Upper lobe of left lung (tissue), 6 donors: ENCODE measurements around the gene UBE2E1. TPM values are rescaled to one million over a fixed set of nuclear protein-coding genes. Genes with fewer than 3 reads are reported as not detected.

ENCODE experiments used
- ATAC-seq, 2 donors: fragments of 200-7000 bp; cut with Tn5 transposase; one replicate each; pipeline ENCODE4 v1.9.1; 2022; ENCODE audit warnings: mild to moderate bottlenecking in 2 of 2, moderate library complexity in 2 of 2; ENCODE audit not compliant: low FRiP score in 2 of 2
- DNase-seq, 2 donors: peaks; one replicate each; pipeline ENCODE4 v3.0.0-alpha.2; 2019 to 2020
- H3K27ac ChIP-seq, 4 donors: fragments of 200-600 bp; sonication (generic); one replicate each; pipeline ENCODE4 v1.5.1; 2016 to 2019
- H3K27me3 ChIP-seq, 4 donors: fragments of 200-600 bp; sonication (generic); one replicate each; pipeline ENCODE4 v1.5.1; 2017 to 2019
- H3K36me3 ChIP-seq, 4 donors: fragments of 200-600 bp; sonication (generic); one replicate each; pipeline ENCODE4 v1.5.1; 2016 to 2019
- H3K4me1 ChIP-seq, 4 donors: fragments of 200-600 bp; sonication (generic); one replicate each; pipeline ENCODE4 v1.5.1; 2018 to 2019
- H3K4me3 ChIP-seq, 4 donors: fragments of 200-600 bp; sonication (generic); one replicate each; pipeline ENCODE4 v1.5.1; 2017 to 2019; ENCODE audit warnings: mild to moderate bottlenecking in 2 of 4, moderate library complexity in 1 of 4
- H3K9me3 ChIP-seq, 4 donors: fragments of 200-600 bp; sonication (generic); one replicate each; pipeline ENCODE4 v1.5.1; 2018 to 2019
- EP300 ChIP-seq, 4 donors: sonication (generic); formaldehyde crosslinking; IDR thresholded peaks; one replicate each; pipeline ENCODE4 v1.5.1; 2017; ENCODE audit warnings: antibody characterized with exemption in 4 of 4, control low read depth in 2 of 4
- POLR2A ChIP-seq, 4 donors: fragments of 450-650 bp; IDR thresholded peaks; one replicate each; pipeline ENCODE4 v1.5.1; 2016 to 2017; ENCODE audit warnings: antibody characterized with exemption in 4 of 4, mild to moderate bottlenecking in 2 of 4
- POLR2AphosphoS5 ChIP-seq, 2 donors: sonication (generic); formaldehyde crosslinking; IDR thresholded peaks; one replicate each; pipeline ENCODE4 v1.5.1; 2017; ENCODE audit warnings: antibody characterized with exemption in 2 of 2
- WGBS, 2 donors: methylation state at CpG; one replicate each; pipeline ENCODE4 v1.1.5; 2017 to 2018; 5-methylcytosine and 5-hydroxymethylcytosine counted together
- total RNA-seq, 6 donors: library from RNA; depleted of rRNA in 4 of 6; stranded (reverse); fragments of >200 nt in 4 of 6; gene quantifications; one replicate each; pipeline versions ENCODE4 v1.1.0 to v1.2.1, GENCODE V29; 2016 to 2021
- TF ChIP-seq, protein P1 (sequence below), 6 experiments: fragments of 450-650 bp in 4 of 6; fragments of 200-600 bp in 2 of 6; sonication (generic) in 2 of 6; IDR thresholded peaks; one replicate each; pipeline ENCODE4 v1.5.1; 2016 to 2019; ENCODE audit warnings: antibody characterized with exemption in 6 of 6
- donor health status: DM: no; HTN: no; CAD: no; lungs with moderate emphysema.
- donor health status: DM: no; HTN: yes; CAD: no; lungs with severe emphysema.

UBE2E1 gene
- total RNA-seq, 6 donors from 2014 or later, result 44.8 to 108 (median 80.5) TPM

GRCh38 chr3:23761440-23761896, 44.3 kb upstream of the UBE2E1 start:
- Histone ChIP-seq H3K36me3 (no peaks in the 10 kb centered on the region), H3K4me1 (peaks cover 0 to 9% (median 2%) of the 10 kb centered on the region in 4 donors), H3K27me3 (no peaks in the 10 kb centered on the region), H3K27ac (no peak overlapping the region), H3K4me3 (no peak overlapping the region), H3K9me3 (no peaks in the 10 kb centered on the region)
- TF ChIP-seq, protein P1, sequence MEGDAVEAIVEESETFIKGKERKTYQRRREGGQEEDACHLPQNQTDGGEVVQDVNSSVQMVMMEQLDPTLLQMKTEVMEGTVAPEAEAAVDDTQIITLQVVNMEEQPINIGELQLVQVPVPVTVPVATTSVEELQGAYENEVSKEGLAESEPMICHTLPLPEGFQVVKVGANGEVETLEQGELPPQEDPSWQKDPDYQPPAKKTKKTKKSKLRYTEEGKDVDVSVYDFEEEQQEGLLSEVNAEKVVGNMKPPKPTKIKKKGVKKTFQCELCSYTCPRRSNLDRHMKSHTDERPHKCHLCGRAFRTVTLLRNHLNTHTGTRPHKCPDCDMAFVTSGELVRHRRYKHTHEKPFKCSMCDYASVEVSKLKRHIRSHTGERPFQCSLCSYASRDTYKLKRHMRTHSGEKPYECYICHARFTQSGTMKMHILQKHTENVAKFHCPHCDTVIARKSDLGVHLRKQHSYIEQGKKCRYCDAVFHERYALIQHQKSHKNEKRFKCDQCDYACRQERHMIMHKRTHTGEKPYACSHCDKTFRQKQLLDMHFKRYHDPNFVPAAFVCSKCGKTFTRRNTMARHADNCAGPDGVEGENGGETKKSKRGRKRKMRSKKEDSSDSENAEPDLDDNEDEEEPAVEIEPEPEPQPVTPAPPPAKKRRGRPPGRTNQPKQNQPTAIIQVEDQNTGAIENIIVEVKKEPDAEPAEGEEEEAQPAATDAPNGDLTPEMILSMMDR (IDR thresholded peaks at IDR 0.05), result no peak
- TF ChIP-seq POLR2AphosphoS5 (IDR thresholded peaks at IDR 0.05) (no peak), EP300 (IDR thresholded peaks at IDR 0.05) (no peak), POLR2A (IDR thresholded peaks at IDR 0.05) (no peak)
- DNase-seq (no peak), ATAC-seq (no peak)
- WGBS, 2 donors, result 65% methylated on average over 2 of the region's 2 CpGs

- WGBS, 2 donors, result 83 to 88% methylated on average over 7 of the region's 7 CpGs
- H3K4me3 ChIP-seq, result no peak overlapping the region
- no peak for TF ChIP-seq POLR2A (IDR thresholded peaks at IDR 0.05)
- TF ChIP-seq EP300 (IDR thresholded peaks at IDR 0.05), result no peak
- TF ChIP-seq, protein P1 (IDR thresholded peaks at IDR 0.05), result no peak
- TF ChIP-seq POLR2AphosphoS5 (IDR thresholded peaks at IDR 0.05), result no peak
Observed at GRCh38 chr3:23762214-23762613, 43.5 kb upstream of the UBE2E1 start.

GRCh38 chr3:23762759-23763477, 42.8 kb upstream of the UBE2E1 start:
- 28 to 39% methylated on average over 12 of the region's 12 CpGs for WGBS, 2 donors
- Histone ChIP-seq H3K36me3 (no peaks in the 10 kb centered on the region), H3K27ac (no peak overlapping the region), H3K4me3 (peak overlapping the region in 2 of 4 donors; percentile 29), H3K9me3 (no peaks in the 10 kb centered on the region), H3K4me1 (peaks cover 0 to 9% (median 2%) of the 10 kb centered on the region in 4 donors), H3K27me3 (no peaks in the 10 kb centered on the region)
- no peak for DNase-seq
- TF ChIP-seq POLR2A (IDR thresholded peaks at IDR 0.05) (no peak), POLR2AphosphoS5 (IDR thresholded peaks at IDR 0.05) (no peak), EP300 (IDR thresholded peaks at IDR 0.05) (no peak)
- TF ChIP-seq, protein P1 (IDR thresholded peaks at IDR 0.05), result no peak
- ATAC-seq, result peak in 1 of 2 donors; percentile 56

More at GRCh38 chr3:23762214-23762613, 43.5 kb upstream of the UBE2E1 start:
- ATAC-seq (no peak), DNase-seq (no peak)
- Histone ChIP-seq H3K27me3 (no peaks in the 10 kb centered on the region), H3K9me3 (no peaks in the 10 kb centered on the region), H3K36me3 (no peaks in the 10 kb centered on the region), H3K4me1 (peaks cover 0 to 9% (median 2%) of the 10 kb centered on the region in 4 donors), H3K27ac (no peak overlapping the region)

DNA sequence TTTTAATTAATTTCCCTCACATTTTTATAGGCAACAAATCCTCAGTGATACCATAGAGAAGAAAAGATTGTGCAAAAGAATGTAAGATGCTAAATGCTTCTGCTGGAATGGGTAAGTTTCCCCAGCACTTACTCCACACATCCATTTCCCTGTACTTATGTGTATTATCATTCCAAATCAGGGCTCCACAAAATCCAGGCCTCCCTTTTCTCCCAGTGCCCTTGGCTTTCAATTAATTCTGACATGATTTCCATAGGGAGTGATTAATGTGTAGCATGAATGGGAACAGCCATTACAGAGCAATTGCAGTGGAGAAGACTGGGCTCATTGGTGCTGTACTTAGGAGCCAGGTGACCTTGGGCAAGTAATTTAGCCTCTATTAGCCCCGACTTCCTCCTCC, 41.3 kb upstream of the UBE2E1 start:
- no peaks in the 10 kb centered on the region for H3K27me3 ChIP-seq
- no peak overlapping the region for H3K27ac ChIP-seq
- TF ChIP-seq POLR2AphosphoS5 (IDR thresholded peaks at IDR 0.05), result no peak
- TF ChIP-seq EP300 (IDR thresholded peaks at IDR 0.05), result no peak
- TF ChIP-seq, protein P1 (IDR thresholded peaks at IDR 0.05), result no peak
- no peak for TF ChIP-seq POLR2A (IDR thresholded peaks at IDR 0.05)
- no peaks in the 10 kb centered on the region for H3K36me3 ChIP-seq
- DNase-seq (no peak), ATAC-seq (no peak)
- WGBS, 2 donors, result 70 to 83% methylated on average over 1 of the region's 1 CpG
- H3K4me3 ChIP-seq, result no peak overlapping the region
- peaks cover 0 to 9% (median 2%) of the 10 kb centered on the region in 4 donors for H3K4me1 ChIP-seq
- H3K9me3 ChIP-seq, result no peaks in the 10 kb centered on the region
